GM21619 (cell line): ENCODE measurements around the gene FOXJ3.

Experiments
- ATAC-seq: cut with Tn5 transposase; IDR thresholded peaks from one replicate; pipeline ENCODE4 v1.9.1; 2021; ENCODE audit not compliant: unreplicated experiment

Gene FOXJ3

DNA sequence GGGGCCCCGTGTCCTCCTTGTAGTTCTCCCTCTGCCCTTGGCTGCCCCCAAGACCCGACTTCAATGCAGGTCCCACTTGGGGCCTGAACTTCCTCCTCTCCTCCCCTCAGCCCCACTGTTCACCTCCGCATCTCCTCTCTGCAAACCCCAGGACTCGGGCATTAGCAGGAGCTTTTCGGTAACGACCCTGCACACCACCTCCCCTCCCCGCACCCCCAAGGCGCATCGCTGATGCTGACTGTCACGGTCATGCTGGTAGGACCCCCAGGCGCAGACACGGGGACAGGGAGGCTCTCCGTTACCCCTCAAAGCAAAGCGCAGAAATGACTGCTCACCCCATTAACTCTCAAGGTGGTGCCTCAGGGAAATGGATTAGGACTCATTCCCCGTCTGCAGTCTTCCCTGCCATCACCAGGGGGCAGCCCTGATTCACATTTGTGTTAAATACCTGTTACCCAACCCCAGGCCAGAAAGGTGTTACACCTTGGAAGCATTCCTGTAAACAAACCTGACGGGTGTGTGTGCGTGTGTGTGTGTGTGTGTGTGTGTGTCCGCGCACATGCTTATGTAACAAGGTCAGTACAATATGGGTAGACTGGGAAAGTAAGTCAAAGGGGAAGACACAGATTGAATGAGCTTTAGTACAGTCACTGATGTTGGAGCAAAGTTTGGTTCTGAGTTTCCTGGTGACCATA is 188.3 kb downstream of the FOXJ3 start:
- ATAC-seq: no peak

DNA sequence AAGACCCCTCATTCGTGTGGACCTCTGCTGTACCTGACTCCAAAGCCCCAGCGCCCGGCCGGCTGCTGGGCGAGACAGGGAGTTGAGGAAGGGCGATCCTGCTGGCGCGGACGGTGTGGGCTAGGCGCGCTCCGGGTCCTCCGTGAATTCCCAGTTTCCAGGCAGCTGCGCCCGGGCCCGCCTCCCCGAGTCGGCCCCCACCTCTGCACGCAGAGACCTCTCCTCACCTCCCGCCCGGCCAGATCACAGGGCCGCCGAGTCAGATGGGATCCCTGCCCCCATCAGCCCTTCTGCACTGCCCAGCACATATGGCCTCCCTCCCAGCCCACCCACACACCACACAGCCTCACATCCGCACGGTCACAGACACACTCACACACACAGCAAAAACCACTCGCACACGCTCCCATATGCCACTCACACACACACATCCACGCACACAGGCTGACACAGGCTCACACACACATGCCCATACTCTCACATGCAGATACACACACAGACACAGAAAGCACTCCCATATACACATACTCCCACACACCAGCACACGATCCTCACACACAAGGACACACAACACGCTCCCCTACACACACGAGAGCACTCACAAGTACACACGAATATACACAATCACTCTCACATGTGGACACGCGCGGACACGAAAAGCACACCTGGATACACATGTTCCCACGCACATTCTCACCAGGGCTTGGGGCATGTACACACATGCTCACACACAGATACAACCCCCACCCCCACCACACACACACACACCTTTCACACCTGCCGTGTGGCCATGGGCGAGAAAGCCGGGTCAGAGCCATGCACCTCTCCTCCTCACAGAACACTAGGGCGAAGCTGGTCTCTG is 189.0 kb downstream of the FOXJ3 start:
- no peak for ATAC-seq

DNA sequence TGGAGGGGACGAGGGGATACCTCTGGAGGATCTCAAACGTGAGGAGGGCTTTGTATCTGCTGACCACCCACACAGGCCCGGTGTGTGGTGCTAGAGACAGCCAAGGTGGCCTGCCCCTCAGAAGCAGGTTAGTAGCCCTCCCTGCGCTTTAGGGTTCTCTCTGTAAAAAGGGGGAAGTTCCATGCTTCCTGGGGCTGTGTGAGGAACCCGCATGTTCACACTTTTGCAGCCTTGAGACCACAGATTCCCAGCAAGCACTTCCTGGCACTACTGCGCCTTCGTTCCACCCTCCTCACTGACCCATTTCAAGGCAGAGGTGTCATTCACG is 189.7 kb downstream of the FOXJ3 start:
- no peak for ATAC-seq

DNA sequence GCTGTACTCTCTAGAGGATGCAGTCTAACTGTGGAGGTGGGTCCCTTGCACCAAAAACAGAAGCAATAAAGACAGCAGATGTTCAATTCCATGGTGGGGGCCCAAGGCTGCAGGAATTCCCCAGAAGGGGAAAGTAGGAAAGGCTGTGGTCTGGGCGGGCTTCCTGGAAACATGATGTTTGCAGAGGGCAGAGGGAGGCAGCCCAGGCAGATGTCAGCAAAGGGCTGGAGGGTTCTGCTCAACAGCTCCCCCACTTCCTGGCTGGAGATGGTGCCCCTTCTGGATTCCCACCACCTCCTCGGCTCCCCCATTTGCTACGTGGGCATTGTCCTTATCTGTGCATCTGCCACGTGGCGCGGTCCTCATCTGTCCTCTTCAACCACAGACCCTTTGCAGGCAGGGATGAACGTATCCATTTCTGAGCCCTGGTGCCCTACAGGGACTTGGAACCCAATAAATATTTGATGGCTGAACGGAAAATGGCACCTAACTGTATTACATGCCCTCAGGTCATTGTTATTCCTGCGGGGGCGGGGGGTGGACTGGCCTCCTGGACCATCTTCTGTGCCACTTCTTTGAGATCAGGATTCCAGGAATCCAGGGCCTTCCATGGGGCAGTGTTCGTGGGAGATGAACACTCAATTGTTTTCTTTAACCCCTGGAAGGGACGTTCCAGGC is 190.2 kb downstream of the FOXJ3 start:
- ATAC-seq: no peak

DNA sequence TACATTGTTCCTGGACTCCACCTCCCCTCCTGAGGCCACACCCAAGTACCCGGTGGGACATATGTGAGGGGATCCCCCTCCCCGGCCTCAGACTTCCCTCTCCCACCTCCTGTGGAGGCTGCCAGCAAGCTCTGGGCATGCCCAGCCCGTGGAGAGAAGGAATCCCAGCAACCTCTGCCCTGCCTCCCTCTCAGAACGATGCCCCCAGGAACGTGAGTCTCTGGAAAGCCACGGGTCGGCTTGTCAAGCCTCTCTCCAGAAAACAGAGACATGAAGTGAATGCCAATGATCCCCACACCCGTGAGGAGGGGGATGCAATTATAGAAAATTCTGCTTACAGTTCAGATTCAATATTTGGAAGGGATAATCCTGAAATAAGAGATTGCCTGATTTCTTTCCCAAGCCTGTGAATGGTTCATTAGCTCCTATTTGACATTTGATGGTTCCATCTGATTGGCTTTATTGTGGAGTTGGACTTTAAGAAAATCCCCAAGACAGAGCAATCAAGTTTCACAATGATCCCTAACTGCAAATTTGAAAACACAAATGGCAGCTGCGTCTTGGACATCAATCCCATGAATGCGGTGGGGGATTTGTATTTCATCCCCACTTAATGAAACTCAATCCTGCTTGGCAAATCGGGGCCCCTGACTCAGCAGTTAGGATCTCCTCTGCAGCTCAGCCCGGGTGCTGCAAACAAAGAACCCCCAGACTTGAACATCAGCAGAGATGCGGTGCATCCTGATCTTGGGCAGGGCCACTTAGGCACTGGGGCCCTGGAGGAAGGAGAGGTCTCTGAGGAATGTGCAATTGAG is 190.9 kb downstream of the FOXJ3 start:
- ATAC-seq: no peak

DNA sequence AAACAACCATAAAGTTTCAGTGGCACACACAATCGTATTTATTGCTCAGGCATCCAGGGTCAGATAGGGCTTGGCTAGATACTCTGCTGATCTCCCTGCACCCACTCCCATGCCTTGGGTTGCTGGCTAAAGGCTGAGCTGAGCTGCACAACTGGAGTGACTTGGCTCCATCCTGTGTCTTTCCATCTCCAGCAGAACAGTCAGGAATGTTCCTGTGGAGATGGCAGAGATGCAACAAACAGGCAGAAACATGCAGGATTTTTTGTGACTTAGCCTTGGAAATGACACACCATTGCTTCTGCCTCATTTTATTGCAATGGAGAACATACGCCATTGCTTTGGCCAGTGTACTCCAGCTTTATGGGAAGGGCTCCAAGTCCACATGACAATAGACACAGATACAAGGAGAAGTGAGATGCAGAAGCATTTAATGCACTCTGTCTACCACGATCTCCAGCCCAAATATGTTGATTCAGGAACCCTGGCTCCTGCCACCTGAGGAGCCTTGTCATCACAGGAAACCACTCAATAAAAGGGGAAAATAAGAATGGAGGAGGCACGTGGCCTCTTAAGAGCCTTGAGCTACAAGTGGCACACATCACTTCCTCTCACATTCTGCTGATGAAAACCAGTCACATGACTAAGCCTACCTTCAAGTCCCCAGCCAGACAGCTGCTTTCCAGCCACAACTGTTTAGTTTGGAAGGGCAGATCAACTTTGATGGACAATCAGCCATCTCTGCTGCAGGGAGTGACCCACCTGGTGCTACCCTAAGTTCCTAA is 191.9 kb downstream of the FOXJ3 start:
- ATAC-seq: no peak

DNA sequence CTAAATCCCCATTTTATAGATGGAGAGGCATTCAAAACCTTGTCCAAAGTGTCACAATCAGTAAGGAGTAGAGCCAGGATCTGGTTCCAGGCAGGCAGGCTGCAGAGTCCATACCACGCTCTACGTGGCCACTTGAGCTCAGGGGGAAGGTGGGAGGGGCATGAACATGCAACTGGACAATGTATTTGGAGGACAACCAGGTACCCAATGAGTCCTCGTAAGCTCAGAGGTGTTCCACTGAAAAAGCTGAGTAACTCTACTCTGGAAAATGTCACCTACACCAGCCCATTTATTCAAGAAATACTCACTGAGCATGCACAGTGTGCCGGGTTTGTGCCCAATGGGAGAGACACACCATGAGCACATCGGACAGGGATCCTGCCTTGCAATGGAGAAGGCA is 193.1 kb downstream of the FOXJ3 start:
- ATAC-seq: no peak

DNA sequence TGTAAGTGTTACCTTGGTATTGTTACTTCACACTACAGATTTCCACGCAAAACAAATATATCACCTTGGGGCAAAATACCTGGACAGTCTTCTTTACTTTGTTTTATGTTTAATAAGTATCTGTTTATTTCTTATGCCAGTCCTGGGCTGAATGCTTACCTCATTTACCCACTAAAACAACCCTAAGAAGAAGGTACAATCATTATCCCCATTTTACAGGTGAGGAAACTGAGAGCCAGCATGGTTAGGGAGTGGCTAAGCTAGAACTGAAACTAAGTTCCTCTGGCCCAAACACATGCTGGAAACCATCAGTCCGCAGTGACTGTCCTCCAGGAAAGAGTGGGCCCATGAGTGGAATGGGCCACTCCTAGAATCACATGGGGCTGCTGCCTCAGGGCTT is 194.8 kb downstream of the FOXJ3 start:
- ATAC-seq: no peak

DNA sequence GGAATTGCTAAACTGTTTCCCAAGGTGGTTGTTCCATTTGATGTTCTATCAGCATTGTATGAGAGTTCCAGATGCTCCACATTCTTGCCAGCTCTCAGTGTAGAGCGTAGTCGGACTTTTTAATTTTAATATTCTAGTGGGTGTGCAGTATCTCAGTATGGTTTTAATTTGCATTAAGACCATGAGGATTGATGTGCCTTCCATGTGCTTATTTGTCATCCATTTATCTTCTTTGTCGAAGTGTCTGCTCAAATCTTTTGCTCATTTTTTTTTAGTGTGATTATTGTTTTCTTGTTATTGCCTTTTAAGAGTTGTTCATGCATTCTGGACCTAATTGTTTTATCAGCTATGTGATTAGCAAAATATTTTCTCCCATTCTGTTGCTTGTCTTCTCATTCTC is 195.6 kb downstream of the FOXJ3 start:
- no peak for ATAC-seq

DNA sequence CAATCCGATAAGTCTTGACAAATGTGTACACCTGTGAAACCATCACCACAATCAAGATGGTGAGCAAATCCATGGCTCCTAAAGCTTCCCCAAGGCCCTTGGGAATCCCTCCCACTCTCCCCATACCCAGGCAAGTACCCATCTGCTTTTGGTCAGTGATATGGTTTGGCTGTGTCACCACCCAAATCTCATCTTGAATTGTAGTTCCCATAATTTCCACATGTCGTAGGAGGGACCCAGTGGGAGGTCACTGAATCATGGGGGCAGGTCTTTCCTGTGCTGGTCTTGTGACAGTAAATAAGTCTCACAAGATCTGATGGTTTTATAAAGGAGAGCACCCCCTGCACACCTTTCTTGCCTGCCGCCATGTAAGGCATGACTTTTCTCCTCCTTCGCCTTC is 196.4 kb downstream of the FOXJ3 start:
- ATAC-seq: no peak

DNA sequence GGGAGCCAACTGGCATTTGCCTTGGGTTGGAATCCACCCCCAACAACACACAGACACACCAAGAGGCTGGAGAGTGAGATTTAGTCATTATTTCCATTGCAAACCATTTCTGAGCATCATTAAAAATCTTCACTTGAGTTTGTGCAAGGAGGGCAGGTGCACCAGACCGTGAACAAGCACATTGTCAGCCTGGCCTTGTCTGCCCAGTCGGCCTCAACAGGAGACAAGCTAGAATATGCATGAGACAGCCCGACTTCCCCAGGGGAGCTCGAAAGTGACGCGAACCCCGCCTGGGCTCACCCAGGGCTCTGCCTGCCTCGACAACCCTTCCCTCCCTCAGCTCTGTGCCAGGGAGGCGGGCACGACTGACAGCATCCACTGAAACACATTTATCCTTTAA is 197.3 kb downstream of the FOXJ3 start:
- no peak for ATAC-seq

DNA sequence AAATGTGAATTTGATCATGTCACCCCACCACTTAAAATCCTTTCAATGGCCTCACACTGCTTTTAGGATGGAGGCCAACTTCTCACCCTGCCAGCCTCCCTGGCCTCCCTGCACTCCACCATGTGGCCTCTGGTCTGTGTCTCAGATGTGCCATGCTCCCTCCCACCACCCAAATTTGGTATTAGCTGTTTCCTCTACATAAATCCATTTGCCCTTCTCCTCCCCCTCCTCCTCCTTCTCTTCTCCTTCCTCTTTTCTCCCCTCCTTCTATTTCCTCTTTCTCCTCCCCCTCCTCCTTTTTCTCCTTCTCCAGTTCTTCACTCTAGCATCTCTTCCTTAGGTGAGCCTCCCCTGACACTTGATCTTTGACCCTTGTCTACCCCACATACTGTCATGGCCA is 198.6 kb downstream of the FOXJ3 start:
- no peak for ATAC-seq

DNA sequence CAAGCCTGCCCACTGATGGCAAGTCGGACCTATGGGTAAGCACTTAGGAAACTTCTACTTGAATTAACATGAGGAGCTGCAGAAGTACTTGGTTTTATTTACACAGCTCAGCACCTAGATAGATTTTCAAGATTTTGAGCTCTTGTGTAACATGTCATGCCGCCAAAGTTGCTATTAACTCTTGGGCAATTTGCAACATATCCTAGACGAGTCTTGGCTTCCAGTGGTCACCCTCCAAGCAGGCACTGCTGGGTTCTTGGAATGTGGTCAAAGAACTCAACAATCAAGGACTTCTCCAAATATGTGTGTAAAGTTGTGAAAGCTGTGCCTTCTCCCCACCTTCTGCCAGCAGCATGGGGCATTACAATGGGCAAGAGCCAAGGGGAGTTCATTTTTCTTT is 199.6 kb downstream of the FOXJ3 start:
- ATAC-seq: no peak

DNA sequence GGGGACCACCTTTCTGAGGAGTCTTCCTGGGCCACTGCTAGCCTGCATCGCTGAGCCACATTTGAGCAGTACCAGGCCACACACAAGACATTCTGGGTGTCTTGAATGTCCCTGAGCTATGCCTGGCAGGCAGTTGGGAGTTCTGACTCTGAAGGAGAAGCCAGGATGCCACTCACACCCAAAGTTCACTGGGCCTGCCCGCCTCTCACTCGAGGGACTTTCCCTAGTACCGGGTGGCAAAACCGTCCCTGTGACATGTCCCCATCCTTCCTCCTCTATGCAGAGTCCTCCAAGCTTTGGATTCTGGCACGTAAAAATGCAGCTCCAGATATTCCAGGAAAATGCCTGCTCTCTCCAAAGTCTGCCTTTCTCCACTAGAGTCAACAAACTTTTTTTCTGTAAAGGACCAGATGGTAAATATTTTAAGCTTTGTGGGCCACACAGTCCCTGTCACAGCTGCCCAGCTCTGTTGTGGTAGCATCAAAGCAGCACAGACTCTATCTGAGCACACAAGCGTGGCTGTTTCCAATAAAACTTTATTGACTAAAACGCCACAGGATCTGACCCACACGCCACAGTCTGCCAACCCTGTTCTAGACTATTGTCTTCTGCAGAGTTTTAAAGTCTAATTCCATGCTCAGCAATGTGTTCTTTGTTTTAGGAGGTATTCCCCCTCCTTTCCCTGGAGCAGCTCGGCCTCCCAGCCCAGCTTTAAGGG is 201.1 kb downstream of the FOXJ3 start:
- ATAC-seq: no peak

DNA sequence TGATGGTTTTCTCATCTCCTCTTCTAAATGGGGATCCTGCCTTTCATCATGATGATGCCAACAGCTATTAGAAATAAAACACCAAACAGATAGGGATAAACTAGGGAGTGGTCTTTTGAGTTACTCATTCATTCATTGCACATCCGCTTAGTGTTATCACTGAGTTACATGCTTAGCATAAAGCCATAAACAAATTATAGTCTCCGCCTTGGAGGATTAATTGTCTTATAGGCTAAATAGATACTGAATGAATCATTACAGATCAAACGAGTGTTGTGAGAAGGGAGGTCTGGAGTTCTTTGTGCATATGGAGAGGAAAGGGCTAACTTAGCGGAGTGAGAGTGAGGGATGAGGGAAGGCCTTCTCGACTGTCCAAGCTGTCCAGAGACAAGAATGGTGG is 201.6 kb downstream of the FOXJ3 start:
- no peak for ATAC-seq

DNA sequence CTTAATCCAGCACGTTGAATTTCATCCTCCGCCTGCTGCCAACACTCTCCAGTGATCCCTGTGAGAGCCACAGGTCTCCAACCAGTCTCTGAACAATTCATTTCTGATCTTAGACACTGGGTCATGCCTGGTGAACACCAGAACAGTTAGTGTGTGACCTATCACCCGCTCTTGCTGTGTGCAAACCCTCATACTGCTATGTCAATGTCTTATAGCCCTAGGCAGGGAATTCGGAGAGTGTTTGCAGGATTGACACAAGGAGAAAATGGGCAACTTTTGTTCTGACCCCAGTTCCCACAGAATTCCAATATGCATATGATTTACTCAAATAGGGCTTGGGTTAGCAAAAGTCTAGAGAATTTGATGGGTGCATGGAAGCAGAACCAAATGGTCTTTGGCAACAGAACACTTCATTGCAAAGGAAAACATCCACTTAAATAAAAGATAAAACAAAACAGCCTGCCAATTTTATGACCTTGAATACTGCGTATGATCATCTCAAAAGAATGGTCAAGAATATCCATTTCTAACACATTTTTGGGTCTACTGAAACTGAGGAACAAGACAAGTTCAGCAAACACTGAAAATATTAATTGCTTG is 204.9 kb downstream of the FOXJ3 start:
- no peak for ATAC-seq

DNA sequence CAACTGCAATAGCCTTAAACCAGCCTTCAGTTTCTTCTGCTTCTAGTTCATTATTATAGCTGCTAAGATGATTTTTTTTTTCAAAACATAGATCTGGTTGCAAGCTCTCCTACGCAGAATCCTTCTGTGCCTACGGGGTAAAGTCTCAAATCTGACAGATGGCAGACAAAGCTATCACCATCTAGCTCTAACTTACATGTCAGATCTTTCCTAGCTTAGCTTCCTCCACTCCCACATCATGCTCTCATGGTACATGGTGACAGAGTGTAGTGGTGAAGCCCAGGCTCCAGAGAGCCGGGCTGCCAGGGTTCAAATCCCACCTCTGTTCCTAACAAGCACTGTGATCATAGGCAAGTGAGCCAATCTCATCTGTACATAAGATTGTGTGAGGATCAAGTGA is 206.1 kb downstream of the FOXJ3 start:
- ATAC-seq: no peak

DNA sequence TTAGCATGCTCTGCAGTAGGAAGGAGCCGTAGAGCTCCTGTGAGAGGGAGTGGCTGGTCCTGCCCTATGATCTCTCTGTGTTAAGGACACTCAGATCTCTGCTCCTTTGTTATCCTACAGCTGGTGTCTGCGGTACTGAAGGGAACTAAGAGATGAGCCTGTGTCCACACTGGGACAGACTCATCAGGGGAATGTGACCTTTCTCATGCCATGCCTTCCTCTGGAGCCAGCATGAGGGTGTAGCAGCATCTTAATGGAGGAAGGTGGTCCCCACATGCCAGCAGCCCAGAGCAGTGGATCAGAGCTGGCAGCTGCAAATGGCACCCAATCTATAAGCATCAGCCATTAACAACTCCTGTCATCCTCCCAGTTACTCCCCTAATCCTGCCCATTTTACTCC is 206.5 kb downstream of the FOXJ3 start:
- no peak for ATAC-seq

DNA sequence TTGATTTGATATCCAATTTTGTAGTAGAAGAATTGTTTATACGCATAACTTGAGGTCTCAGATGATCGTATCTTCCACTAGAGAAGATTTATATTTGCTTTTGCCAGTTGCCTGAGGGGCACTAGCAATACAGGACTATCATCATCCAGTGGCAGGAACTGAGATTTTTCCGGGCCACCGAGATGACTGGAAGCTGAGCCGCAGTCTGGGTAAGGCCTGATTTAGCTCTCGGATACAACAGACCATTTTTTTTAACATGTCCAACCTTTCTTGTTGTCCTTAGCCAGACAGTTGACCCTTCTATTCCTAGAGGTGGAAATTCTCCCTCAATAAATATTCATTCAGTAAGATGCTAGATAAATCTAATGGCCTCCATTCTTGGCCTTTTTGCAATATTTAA is 207.3 kb downstream of the FOXJ3 start:
- ATAC-seq: no peak
